ENCODE results near the gene KRTAP10-6.

KRTAP10-6 gene

DNA sequence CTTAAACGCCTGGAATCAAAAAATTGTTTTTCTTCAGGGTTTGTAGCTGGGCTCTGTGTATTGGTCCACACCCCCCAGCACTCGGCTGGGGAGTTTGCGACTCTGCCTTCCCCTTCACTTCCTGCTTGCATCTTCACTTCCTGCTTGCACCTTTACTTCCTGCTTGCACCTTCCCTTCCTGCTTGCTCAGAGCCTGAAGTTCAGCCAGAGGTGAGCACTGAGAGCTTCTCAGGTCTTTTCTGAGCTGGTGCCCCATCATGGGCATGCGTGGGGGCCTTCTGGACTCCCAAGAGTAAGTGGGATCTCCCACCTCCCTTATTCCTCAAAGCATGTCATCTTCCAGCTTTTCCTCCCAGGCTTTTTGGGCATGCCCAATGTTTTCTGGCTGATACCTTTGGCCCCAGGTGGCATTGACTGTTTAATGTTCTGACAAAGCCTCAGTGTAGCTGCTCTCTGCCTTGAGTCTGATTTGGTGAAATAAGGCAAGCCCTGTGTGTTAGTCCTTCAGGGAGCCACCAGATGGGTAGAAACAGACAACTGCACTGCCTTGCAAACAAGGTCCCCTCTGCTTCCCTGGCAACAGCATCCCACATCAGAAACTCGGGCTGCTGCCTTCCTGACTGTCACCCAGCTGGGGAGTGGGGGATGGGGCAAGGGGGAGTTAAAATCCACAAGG lies 44.5 kb downstream of the KRTAP10-6 start:
- in situ Hi-C loops (cut with HindIII; ENCODE audit: low pct_ligation_motif_present, low sequenced_read_pairs) = no loop called here
- Histone ChIP-seq H3K4me3 (ENCODE audit: low read depth, low read length) (no peak overlapping the region), H3K27ac (no peak overlapping the region), H3K36me3 (replicated peaks) (no peaks in the 10 kb centered on the region), H3K27me3 (replicated peaks) (peaks cover 7% of the 10 kb centered on the region)
- TF ChIP-seq, protein P1, sequence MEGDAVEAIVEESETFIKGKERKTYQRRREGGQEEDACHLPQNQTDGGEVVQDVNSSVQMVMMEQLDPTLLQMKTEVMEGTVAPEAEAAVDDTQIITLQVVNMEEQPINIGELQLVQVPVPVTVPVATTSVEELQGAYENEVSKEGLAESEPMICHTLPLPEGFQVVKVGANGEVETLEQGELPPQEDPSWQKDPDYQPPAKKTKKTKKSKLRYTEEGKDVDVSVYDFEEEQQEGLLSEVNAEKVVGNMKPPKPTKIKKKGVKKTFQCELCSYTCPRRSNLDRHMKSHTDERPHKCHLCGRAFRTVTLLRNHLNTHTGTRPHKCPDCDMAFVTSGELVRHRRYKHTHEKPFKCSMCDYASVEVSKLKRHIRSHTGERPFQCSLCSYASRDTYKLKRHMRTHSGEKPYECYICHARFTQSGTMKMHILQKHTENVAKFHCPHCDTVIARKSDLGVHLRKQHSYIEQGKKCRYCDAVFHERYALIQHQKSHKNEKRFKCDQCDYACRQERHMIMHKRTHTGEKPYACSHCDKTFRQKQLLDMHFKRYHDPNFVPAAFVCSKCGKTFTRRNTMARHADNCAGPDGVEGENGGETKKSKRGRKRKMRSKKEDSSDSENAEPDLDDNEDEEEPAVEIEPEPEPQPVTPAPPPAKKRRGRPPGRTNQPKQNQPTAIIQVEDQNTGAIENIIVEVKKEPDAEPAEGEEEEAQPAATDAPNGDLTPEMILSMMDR (IDR thresholded peaks at IDR 0.05; ENCODE audit: low read depth, low read length, missing control alignments) = no peak
- no peak for DNase-seq

DNA sequence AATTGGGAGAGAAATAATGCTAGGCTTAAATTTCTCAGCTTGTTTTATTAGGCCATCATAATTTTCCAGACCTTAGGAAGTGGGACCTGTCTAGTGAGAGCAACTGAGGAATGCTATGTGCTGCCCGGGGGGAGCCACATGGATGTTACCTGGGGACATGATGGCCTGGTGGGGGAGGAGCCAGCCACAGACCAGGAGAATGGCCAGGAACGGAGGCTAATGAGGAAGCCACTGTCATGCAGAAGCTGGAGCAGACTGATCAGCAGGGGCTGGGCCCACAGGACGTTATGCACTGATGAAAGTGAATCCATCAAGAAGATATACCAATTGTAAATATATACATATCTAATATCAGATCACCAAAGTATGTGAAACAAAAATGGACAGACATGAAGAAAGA lies 47.7 kb downstream of the KRTAP10-6 start:
- in situ Hi-C loops (cut with HindIII; ENCODE audit: low pct_ligation_motif_present, low sequenced_read_pairs) = no loop called here
- H3K27me3 ChIP-seq (replicated peaks) = peaks cover 6% of the 10 kb centered on the region

DNA sequence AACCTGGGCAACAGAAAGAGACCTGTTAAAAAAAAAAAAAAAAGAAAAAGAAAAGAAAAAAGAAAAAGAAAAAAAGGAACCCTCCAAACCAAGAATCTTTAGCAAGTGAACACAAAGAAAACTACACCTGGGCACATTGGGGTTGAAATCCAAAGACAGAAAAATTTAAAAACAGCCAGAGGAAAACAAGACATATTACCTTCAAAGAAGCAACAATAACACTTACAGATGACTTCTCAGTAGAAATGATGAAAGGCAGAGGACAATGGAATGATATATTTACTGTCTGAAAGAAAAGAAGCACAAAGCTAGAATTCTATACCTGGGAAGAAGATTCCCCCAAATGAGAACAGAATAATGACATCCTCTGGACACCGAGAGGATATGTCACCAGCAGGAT lies 49.6 kb downstream of the KRTAP10-6 start:
- no peak for DNase-seq
- TF ChIP-seq, protein P1 (IDR thresholded peaks at IDR 0.05; ENCODE audit: low read depth, low read length, missing control alignments) = no peak
- H3K27me3 ChIP-seq (replicated peaks) = no peaks in the 10 kb centered on the region
- no peak overlapping the region for H3K27ac ChIP-seq
- in situ Hi-C loops (cut with HindIII; ENCODE audit: low pct_ligation_motif_present, low sequenced_read_pairs) = no loop called here
- H3K4me3 ChIP-seq (ENCODE audit: low read depth, low read length) = no peak overlapping the region
- no peaks in the 10 kb centered on the region for H3K36me3 ChIP-seq (replicated peaks)

More for the DNA sequence above, 47.7 kb downstream of the KRTAP10-6 start:
- no peak overlapping the region for H3K4me3 ChIP-seq (ENCODE audit: low read depth, low read length)
- DNase-seq = no peak
- no peak overlapping the region for H3K27ac ChIP-seq
- TF ChIP-seq, protein P1 (IDR thresholded peaks at IDR 0.05; ENCODE audit: low read depth, low read length, missing control alignments) = no peak
- H3K36me3 ChIP-seq (replicated peaks) = no peaks in the 10 kb centered on the region

Measured in brain microvascular endothelial cell (primary cell).